GM18519 (cell line): ENCODE measurements around the gene HTN3.
"Not testable (repeated sequence)": the region's sequence is repeated elsewhere in the genome, so short reads cannot be mapped to it uniquely, and the experiment has no call there.

Source experiments
- ATAC-seq: cut with Tn5 transposase; IDR thresholded peaks from one replicate; pipeline ENCODE4 v1.9.1; 2021; ENCODE audit warnings: mild to moderate bottlenecking, moderate library complexity; ENCODE audit not compliant: unreplicated experiment, low FRiP score

HTN3 gene

GRCh38 chr4:70028159-70028558 lies at the start of gene HTN3:
Gene HTN3, plus strand, starts transcription at chr4:70028459. Its CDS starts 2,282 bp downstream, at chr4:70030741.
- ATAC-seq: not testable (repeated sequence)

- ATAC-seq: no peak
Measured at GRCh38 chr4:69984030-69984443, 44.2 kb upstream of the HTN3 start.

- no peak for ATAC-seq
Measured at GRCh38 chr4:69986663-69987062, 41.6 kb upstream of the HTN3 start.

GRCh38 chr4:69991016-69991415 lies 37.2 kb upstream of the HTN3 start:
- ATAC-seq: no peak

GRCh38 chr4:69994782-69995181 lies 33.5 kb upstream of the HTN3 start:
- ATAC-seq: no peak

GRCh38 chr4:69995526-69996016 lies 32.7 kb upstream of the HTN3 start, which contains the start of gene STATH:
Gene STATH, plus strand, starts transcription at chr4:69995966. Its CDS starts 2,472 bp downstream, at chr4:69998438.
- no peak for ATAC-seq

- ATAC-seq: no peak
Measured at GRCh38 chr4:69999420-69999819, 28.8 kb upstream of the HTN3 start.

- no peak for ATAC-seq
Measured at GRCh38 chr4:70000711-70001110, 27.5 kb upstream of the HTN3 start.

- ATAC-seq: no peak
Measured at GRCh38 chr4:70002507-70002906, 25.8 kb upstream of the HTN3 start.

GRCh38 chr4:70008771-70009170 lies 19.5 kb upstream of the HTN3 start:
- no peak for ATAC-seq

GRCh38 chr4:70019006-70019405 lies 9.3 kb upstream of the HTN3 start:
- not testable (repeated sequence) for ATAC-seq

- no peak for ATAC-seq
Measured at GRCh38 chr4:70023218-70023617, 5.0 kb upstream of the HTN3 start.

GRCh38 chr4:70027011-70027410 lies 1.2 kb upstream of the HTN3 start:
- ATAC-seq: no peak

- not testable (repeated sequence) for ATAC-seq
Measured at GRCh38 chr4:70037559-70037958, 9.3 kb downstream of the HTN3 start.

- not testable (repeated sequence) for ATAC-seq
Measured at GRCh38 chr4:70039928-70040327, 11.7 kb downstream of the HTN3 start.

- no peak for ATAC-seq
Measured at GRCh38 chr4:70041652-70042286, 13.5 kb downstream of the HTN3 start.

- not testable (repeated sequence) for ATAC-seq
Measured at GRCh38 chr4:70050138-70050537, 21.9 kb downstream of the HTN3 start, which contains the start of gene HTN1. Gene HTN1, plus strand, starts transcription at chr4:70050438. Its CDS starts 2,639 bp downstream, at chr4:70053077.

- ATAC-seq: not testable (repeated sequence)
Measured at GRCh38 chr4:70056534-70056933, 28.3 kb downstream of the HTN3 start.

GRCh38 chr4:70057651-70058050 lies 29.4 kb downstream of the HTN3 start:
- ATAC-seq: no peak

GRCh38 chr4:70059149-70059548 lies 30.9 kb downstream of the HTN3 start:
- ATAC-seq: no peak

GRCh38 chr4:70062000-70062399 lies 33.7 kb downstream of the HTN3 start:
- no peak for ATAC-seq

GRCh38 chr4:70080205-70080604 lies 51.9 kb downstream of the HTN3 start:
- ATAC-seq: no peak
